Measurements from ENCODE around the gene KIF26B. TPM values are rescaled to one million over a fixed set of nuclear protein-coding genes. Genes with fewer than 3 reads are reported as not detected.

Gene KIF26B
- total RNA-seq, 1 donor from 2014 or later, result 3.5 TPM

DNA sequence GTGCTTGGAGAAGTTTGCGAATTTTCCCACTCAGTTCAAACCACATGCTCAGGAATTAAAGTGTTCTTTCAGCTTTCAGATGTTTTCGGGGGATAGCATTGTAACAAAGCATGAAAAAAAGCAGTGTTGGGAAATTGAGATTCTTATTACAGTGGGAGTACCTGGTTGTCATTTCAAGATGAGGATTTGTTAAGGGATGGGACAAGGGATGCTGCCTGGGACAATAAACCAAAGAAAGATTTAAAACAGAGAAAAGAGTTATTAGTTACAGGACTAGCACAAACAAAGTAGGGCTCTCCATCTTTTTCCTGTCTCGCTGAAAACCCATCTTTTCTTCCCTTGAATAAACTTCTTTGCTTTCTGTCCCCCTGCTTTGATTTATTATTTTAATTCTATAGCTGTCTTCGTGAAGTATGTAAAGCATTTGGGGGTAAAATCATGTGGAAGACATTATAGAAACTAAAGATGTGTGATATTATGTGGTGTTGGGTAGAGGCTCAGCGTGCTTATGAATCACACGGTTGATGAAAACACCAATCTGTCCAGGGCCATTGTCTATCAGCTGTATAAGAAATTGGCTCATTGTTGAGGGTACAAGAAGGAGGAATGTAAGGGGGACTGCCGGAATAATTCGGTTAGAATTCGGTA, 277.6 kb downstream of the KIF26B start:
- Histone ChIP-seq H3K4me1 (no peaks in the 10 kb centered on the region), H3K27ac (replicated peaks) (no peak overlapping the region), H3K4me3 (no peak overlapping the region), H3K27me3 (ENCODE audit: low read depth) (peaks cover 50% of the 10 kb centered on the region), H3K36me3 (no peaks in the 10 kb centered on the region), H3K9me3 (replicated peaks) (no peaks in the 10 kb centered on the region)
- intact Hi-C loops (cut with micrococcal nuclease), result no loop called here
- TF ChIP-seq, protein P1, sequence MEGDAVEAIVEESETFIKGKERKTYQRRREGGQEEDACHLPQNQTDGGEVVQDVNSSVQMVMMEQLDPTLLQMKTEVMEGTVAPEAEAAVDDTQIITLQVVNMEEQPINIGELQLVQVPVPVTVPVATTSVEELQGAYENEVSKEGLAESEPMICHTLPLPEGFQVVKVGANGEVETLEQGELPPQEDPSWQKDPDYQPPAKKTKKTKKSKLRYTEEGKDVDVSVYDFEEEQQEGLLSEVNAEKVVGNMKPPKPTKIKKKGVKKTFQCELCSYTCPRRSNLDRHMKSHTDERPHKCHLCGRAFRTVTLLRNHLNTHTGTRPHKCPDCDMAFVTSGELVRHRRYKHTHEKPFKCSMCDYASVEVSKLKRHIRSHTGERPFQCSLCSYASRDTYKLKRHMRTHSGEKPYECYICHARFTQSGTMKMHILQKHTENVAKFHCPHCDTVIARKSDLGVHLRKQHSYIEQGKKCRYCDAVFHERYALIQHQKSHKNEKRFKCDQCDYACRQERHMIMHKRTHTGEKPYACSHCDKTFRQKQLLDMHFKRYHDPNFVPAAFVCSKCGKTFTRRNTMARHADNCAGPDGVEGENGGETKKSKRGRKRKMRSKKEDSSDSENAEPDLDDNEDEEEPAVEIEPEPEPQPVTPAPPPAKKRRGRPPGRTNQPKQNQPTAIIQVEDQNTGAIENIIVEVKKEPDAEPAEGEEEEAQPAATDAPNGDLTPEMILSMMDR (IDR thresholded peaks at IDR 0.05; ENCODE audit: borderline replicate concordance), result no peak
- DNase-seq, result no peak

DNA sequence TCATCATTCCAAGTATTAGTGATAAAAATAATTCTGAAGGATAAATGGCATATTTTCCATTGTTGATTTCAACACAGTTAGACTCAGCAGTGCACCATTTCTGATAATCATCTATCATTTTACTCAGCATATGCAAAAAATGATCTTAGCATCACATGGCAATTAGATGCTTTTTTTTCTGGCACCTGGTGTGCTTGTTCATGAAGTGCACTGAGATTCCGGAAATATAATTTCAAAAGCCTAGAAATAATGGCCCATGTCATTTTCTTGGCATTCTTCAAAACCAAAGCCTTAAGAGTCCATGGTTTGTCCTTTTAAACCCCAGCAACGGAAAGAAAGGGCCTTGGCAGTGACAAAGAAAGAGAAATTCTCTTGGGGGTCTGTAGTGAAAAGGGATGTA, 278.8 kb downstream of the KIF26B start:
- DNase-seq, result no peak
- intact Hi-C loops (cut with micrococcal nuclease), result no loop called here

GRCh38 chr1:245434280-245434679, 279.5 kb downstream of the KIF26B start:
- no peak for DNase-seq
- no peak overlapping the region for H3K4me3 ChIP-seq
- H3K9me3 ChIP-seq (replicated peaks), result no peaks in the 10 kb centered on the region
- no peak overlapping the region for H3K27ac ChIP-seq (replicated peaks)
- H3K36me3 ChIP-seq, result no peaks in the 10 kb centered on the region
- H3K27me3 ChIP-seq (ENCODE audit: low read depth), result peaks cover 49% of the 10 kb centered on the region
- no peaks in the 10 kb centered on the region for H3K4me1 ChIP-seq
- TF ChIP-seq, protein P1 (IDR thresholded peaks at IDR 0.05; ENCODE audit: borderline replicate concordance), result no peak
- intact Hi-C loops (cut with micrococcal nuclease), result no loop called here

More for the DNA sequence above, 278.8 kb downstream of the KIF26B start:
- Histone ChIP-seq H3K27ac (replicated peaks) (no peak overlapping the region), H3K4me3 (no peak overlapping the region), H3K4me1 (no peaks in the 10 kb centered on the region), H3K9me3 (replicated peaks) (no peaks in the 10 kb centered on the region), H3K27me3 (ENCODE audit: low read depth) (peaks cover 50% of the 10 kb centered on the region), H3K36me3 (no peaks in the 10 kb centered on the region)
- TF ChIP-seq, protein P1 (IDR thresholded peaks at IDR 0.05; ENCODE audit: borderline replicate concordance), result no peak

DNA sequence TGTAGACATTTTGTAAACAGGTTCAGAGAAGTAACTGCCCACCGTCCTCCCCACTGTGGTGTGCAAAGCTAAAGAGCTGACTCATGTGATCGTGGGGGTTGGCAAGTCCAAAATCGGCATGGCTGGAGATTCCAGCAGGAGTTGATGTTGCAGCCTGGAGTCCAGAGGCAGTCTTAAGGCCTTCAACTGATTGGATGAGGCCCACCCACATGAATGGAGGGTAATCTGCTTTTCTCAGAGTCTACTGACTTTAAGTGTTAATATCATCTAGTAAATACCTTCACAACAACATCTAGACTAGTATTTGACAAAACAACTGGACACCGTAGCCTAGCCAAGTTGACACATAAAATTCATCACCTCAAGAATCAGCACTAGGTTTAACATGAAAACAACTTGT, 281.6 kb downstream of the KIF26B start:
- H3K27ac ChIP-seq (replicated peaks), result no peak overlapping the region
- intact Hi-C loops (cut with micrococcal nuclease), result no loop called here
- H3K9me3 ChIP-seq (replicated peaks), result no peaks in the 10 kb centered on the region
- peaks cover 58% of the 10 kb centered on the region for H3K27me3 ChIP-seq (ENCODE audit: low read depth)
- H3K4me3 ChIP-seq, result no peak overlapping the region
- TF ChIP-seq, protein P1 (IDR thresholded peaks at IDR 0.05; ENCODE audit: borderline replicate concordance), result no peak
- no peaks in the 10 kb centered on the region for H3K4me1 ChIP-seq
- H3K36me3 ChIP-seq, result no peaks in the 10 kb centered on the region
- no peak for DNase-seq

DNA sequence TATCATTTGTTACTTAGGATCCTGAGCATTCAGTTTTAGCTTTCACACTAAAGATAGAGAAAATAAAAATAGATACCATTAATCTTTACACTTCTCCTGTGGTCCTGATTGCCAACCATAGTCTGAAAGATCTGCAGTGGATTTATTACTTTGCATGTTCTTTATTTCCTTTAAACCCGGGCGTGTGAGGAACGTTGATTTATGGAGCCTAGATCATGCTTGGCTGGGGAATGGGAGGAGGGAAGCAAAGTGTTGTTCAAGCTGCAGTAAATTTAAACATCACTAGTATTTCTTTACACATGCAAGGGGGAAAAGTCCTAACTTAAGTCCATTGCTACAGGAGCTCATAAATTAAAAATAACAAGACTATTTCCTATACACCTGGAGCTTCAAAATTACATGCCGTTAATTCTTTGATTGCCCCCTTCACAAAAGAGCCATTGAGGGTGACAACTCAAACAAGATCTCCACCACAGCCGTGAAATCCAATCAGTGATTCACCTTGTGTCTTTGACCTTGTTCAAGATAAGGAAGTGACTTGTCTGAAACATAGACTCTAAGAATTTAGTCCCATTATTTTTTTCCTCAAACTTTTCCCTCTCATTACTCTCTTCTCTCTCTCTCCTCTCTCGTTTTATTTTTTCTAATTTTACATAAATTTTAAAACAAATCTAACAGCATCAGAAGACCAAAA, 282.7 kb downstream of the KIF26B start:
- TF ChIP-seq, protein P1 (IDR thresholded peaks at IDR 0.05; ENCODE audit: borderline replicate concordance), result no peak
- Histone ChIP-seq H3K4me1 (no peaks in the 10 kb centered on the region), H3K27me3 (ENCODE audit: low read depth) (peaks cover 51% of the 10 kb centered on the region), H3K4me3 (no peak overlapping the region), H3K36me3 (no peaks in the 10 kb centered on the region), H3K9me3 (replicated peaks) (no peaks in the 10 kb centered on the region), H3K27ac (replicated peaks) (no peak overlapping the region)
- no peak for DNase-seq
- intact Hi-C loops (cut with micrococcal nuclease), result no loop called here
